Anterior cingulate cortex (tissue), 58 donors: Measurements from ENCODE around the gene C14orf93.

Experiments
- DNase-seq, 58 donors: peaks; one replicate each; lab custom pipeline; 2025; lab: John Stamatoyannopoulos, UW

C14orf93 gene

GRCh38 chr14:23045419-23046357 lies 35.7 kb upstream of the C14orf93 start:
- DNase-seq = no peak

GRCh38 chr14:23044840-23045239 lies 34.9 kb upstream of the C14orf93 start:
- no peak for DNase-seq

- DNase-seq = no peak
Observed at GRCh38 chr14:23043754-23044153, 33.8 kb upstream of the C14orf93 start.

GRCh38 chr14:23043145-23043544 lies 33.2 kb upstream of the C14orf93 start:
- DNase-seq = no peak

- no peak for DNase-seq
Observed at GRCh38 chr14:23042162-23042965, 32.4 kb upstream of the C14orf93 start, which contains the start of gene PSMB11. Gene PSMB11, plus strand, starts transcription at chr14:23042212. Its CDS starts 14 bp downstream, at chr14:23042226.

GRCh38 chr14:23041729-23042128 lies 31.8 kb upstream of the C14orf93 start:
- no peak for DNase-seq

- no peak for DNase-seq
Observed at GRCh38 chr14:23040100-23040499, 30.2 kb upstream of the C14orf93 start.

- no peak for DNase-seq
Observed at GRCh38 chr14:23035303-23036144, 25.6 kb upstream of the C14orf93 start.

- DNase-seq = no peak
Observed at GRCh38 chr14:23034498-23035302, 24.8 kb upstream of the C14orf93 start, which contains the start of gene PSMB5. Gene PSMB5, minus strand, starts transcription at chr14:23034900. Its CDS starts 19 bp downstream, at chr14:23034881.

GRCh38 chr14:23033801-23034497 lies 24.0 kb upstream of the C14orf93 start:
- DNase-seq = no peak

GRCh38 chr14:23033251-23033727 lies 23.3 kb upstream of the C14orf93 start:
- no peak for DNase-seq

- no peak for DNase-seq
Observed at GRCh38 chr14:23030936-23031335, 21.0 kb upstream of the C14orf93 start.

GRCh38 chr14:23028799-23029198 lies 18.9 kb upstream of the C14orf93 start:
- no peak for DNase-seq

- DNase-seq = peak in 1 of 58 donors; percentile 3
Observed at GRCh38 chr14:23025151-23025814, 15.3 kb upstream of the C14orf93 start.

- DNase-seq = no peak
Observed at GRCh38 chr14:23024612-23025075, 14.7 kb upstream of the C14orf93 start.

- no peak for DNase-seq
Observed at GRCh38 chr14:23023795-23024152, 13.8 kb upstream of the C14orf93 start.

- DNase-seq = no peak
Observed at GRCh38 chr14:23023022-23023794, 13.3 kb upstream of the C14orf93 start.
